SK-N-SH treated with all-trans-retinoic acid at 6 μM for 48 hours (cell line): ENCODE results near the gene AKAP13.

Source experiments
- ATAC-seq: fragments of 200-7000 bp; cut with Tn5 transposase; 3 replicates; pipeline ENCODE4 v1.9.1; 2020; ENCODE audit warnings: mild to moderate bottlenecking, moderate library complexity
- ARNTL ChIP-seq: fragments of 450-650 bp; formaldehyde crosslinking; IDR thresholded peaks from 2 replicates; pipeline ENCODE4 v1.5.0; 2020; ENCODE audit warnings: low read depth, mild to moderate bottlenecking, moderate library complexity, borderline replicate concordance
- BACH2 ChIP-seq: fragments of 250-450 bp; sonication (Bioruptor Pico); IDR thresholded peaks from 2 replicates; pipeline ENCODE4 v1.9.0; 2021; ENCODE audit warnings: mild to moderate bottlenecking, borderline replicate concordance
- CREB5 ChIP-seq: fragments of 250-450 bp; sonication (Bioruptor Pico); IDR thresholded peaks from 2 replicates; pipeline ENCODE4 v1.5.1; 2020; ENCODE audit warnings: low read depth, mild to moderate bottlenecking, moderate library complexity
- CSDC2 ChIP-seq: fragments of 250-450 bp; sonication (Bioruptor Pico); IDR thresholded peaks from 2 replicates; pipeline ENCODE4 v1.5.0; 2020; ENCODE audit warnings: mild to moderate bottlenecking, moderate library complexity
- CSRNP3 ChIP-seq: fragments of 250-450 bp; sonication (Bioruptor Pico); IDR thresholded peaks from 2 replicates; pipeline ENCODE4 v1.5.1; 2021; ENCODE audit warnings: mild to moderate bottlenecking, moderate library complexity
- ESRRG ChIP-seq: fragments of 250-450 bp; sonication (Bioruptor Pico); IDR thresholded peaks from 2 replicates; pipeline ENCODE4 v1.6.1; 2021; ENCODE audit warnings: mild to moderate bottlenecking
- GLIS3 ChIP-seq: fragments of 250-450 bp; sonication (Bioruptor Pico); IDR thresholded peaks from 2 replicates; pipeline ENCODE4 v1.5.0; 2020; ENCODE audit warnings: mild to moderate bottlenecking, moderate library complexity
- ISL1 ChIP-seq: fragments of 250-450 bp; sonication (Bioruptor Pico); IDR thresholded peaks from 2 replicates; pipeline ENCODE4 v2.1.2; 2022; ENCODE audit warnings: mild to moderate bottlenecking, moderate library complexity
- OSR1 ChIP-seq: fragments of 250-450 bp; sonication (Bioruptor Pico); IDR thresholded peaks from 2 replicates; pipeline ENCODE4 v1.8.0; 2022; ENCODE audit warnings: moderate library complexity, mild to moderate bottlenecking, inconsistent platforms
- POU6F1 ChIP-seq: fragments of 250-450 bp; sonication (Bioruptor Pico); IDR thresholded peaks from 2 replicates; pipeline ENCODE4 v1.8.0; 2021; ENCODE audit warnings: low read depth, mild to moderate bottlenecking, moderate library complexity, borderline replicate concordance
- PPARA ChIP-seq: fragments of 250-450 bp; sonication (Bioruptor Pico); IDR thresholded peaks from 2 replicates; pipeline ENCODE4 v1.5.0; 2020; ENCODE audit warnings: mild to moderate bottlenecking, borderline replicate concordance
- RARB ChIP-seq: fragments of 250-450 bp; sonication (Bioruptor Pico); IDR thresholded peaks from 2 replicates; pipeline ENCODE4 v1.8.0; 2021; ENCODE audit warnings: mild to moderate bottlenecking, moderate library complexity
- SNAI2 ChIP-seq: fragments of 250-450 bp; sonication (Bioruptor Pico); IDR thresholded peaks from 2 replicates; pipeline ENCODE4 v1.5.0; 2020; ENCODE audit warnings: mild to moderate bottlenecking, moderate library complexity
- TCF4 ChIP-seq: fragments of 250-450 bp; sonication (Bioruptor Pico); IDR thresholded peaks from 2 replicates; pipeline ENCODE4 v1.8.0; 2021; ENCODE audit warnings: mild to moderate bottlenecking, moderate library complexity, borderline replicate concordance
- TOX ChIP-seq: fragments of 250-450 bp; sonication (Bioruptor Pico); IDR thresholded peaks from 2 replicates; pipeline ENCODE4 v1.8.0; 2021; ENCODE audit warnings: mild to moderate bottlenecking, moderate library complexity, borderline replicate concordance
- TSHZ2 ChIP-seq: fragments of 250-450 bp; sonication (Bioruptor Pico); IDR thresholded peaks from 2 replicates; pipeline ENCODE4 v1.5.0; 2020; ENCODE audit warnings: mild to moderate bottlenecking, moderate library complexity
- ZC3H10 ChIP-seq: fragments of 250-450 bp; sonication (Bioruptor Pico); IDR thresholded peaks from 2 replicates; pipeline ENCODE4 v1.5.1; 2021; ENCODE audit warnings: mild to moderate bottlenecking, moderate library complexity
- ZFP3 ChIP-seq: fragments of 250-450 bp; sonication (Bioruptor Pico); IDR thresholded peaks from 2 replicates; pipeline ENCODE4 v1.5.0; 2020; ENCODE audit warnings: mild to moderate bottlenecking, moderate library complexity
- ZFP30 ChIP-seq: fragments of 450-650 bp; formaldehyde crosslinking; IDR thresholded peaks from 2 replicates; pipeline ENCODE4 v1.5.0; 2022; ENCODE audit warnings: mild to moderate bottlenecking, moderate library complexity
- ZNF565 ChIP-seq: fragments of 450-650 bp; formaldehyde crosslinking; conservative IDR thresholded peaks from 2 replicates; pipeline ENCODE4 v1.5.0; 2020; ENCODE audit warnings: low read depth, mild to moderate bottlenecking, moderate library complexity
- ZNF8 ChIP-seq: fragments of 450-650 bp; formaldehyde crosslinking; IDR thresholded peaks from 2 replicates; pipeline ENCODE4 v1.5.0; 2020; ENCODE audit warnings: mild to moderate bottlenecking, moderate library complexity

The AKAP13 gene

GRCh38 chr15:85377269-85377668, 3.1 kb upstream of the AKAP13 start:
- ATAC-seq: no peak
- TF ChIP-seq RARB (CRISPR knock-in tag) (no peak), TSHZ2 (CRISPR knock-in tag) (no peak), OSR1 (CRISPR knock-in tag) (no peak), PPARA (CRISPR knock-in tag) (no peak), ZNF565 (CRISPR knock-in tag) (no peak), CSDC2 (CRISPR knock-in tag) (no peak), ZC3H10 (CRISPR knock-in tag) (no peak), ESRRG (CRISPR knock-in tag) (no peak), TOX (CRISPR knock-in tag) (no peak), CSRNP3 (CRISPR knock-in tag) (no peak), SNAI2 (CRISPR knock-in tag) (no peak), ZFP30 (CRISPR knock-in tag) (no peak), TCF4 (CRISPR knock-in tag) (no peak), CREB5 (no peak), ARNTL (no peak), GLIS3 (CRISPR knock-in tag) (no peak), ZFP3 (CRISPR knock-in tag) (no peak), ZNF8 (CRISPR knock-in tag) (no peak)

- TF ChIP-seq TSHZ2 (CRISPR knock-in tag) (no peak), ZFP30 (CRISPR knock-in tag) (no peak), ESRRG (CRISPR knock-in tag) (no peak), CREB5 (no peak), ZFP3 (CRISPR knock-in tag) (no peak), ZNF8 (CRISPR knock-in tag) (no peak), TCF4 (CRISPR knock-in tag) (no peak), RARB (CRISPR knock-in tag) (no peak), ZNF565 (CRISPR knock-in tag) (no peak), ZC3H10 (CRISPR knock-in tag) (no peak), ISL1 (no peak), SNAI2 (CRISPR knock-in tag) (no peak), OSR1 (CRISPR knock-in tag) (no peak), CSDC2 (CRISPR knock-in tag) (no peak), BACH2 (CRISPR knock-in tag) (no peak), POU6F1 (CRISPR knock-in tag) (no peak), TOX (CRISPR knock-in tag) (no peak), GLIS3 (CRISPR knock-in tag) (no peak)
- ATAC-seq: no peak
These were observed 2.4 kb upstream of the AKAP13 start for GRCh38 chr15:85377986-85378385.
